ENCODE data around the gene CSNK1A1. TPM values are rescaled to one million over a fixed set of nuclear protein-coding genes. Genes with fewer than 3 reads are reported as not detected.

The CSNK1A1 gene
- total RNA-seq, 2 donors from 2014 or later: 222 to 262 TPM

DNA sequence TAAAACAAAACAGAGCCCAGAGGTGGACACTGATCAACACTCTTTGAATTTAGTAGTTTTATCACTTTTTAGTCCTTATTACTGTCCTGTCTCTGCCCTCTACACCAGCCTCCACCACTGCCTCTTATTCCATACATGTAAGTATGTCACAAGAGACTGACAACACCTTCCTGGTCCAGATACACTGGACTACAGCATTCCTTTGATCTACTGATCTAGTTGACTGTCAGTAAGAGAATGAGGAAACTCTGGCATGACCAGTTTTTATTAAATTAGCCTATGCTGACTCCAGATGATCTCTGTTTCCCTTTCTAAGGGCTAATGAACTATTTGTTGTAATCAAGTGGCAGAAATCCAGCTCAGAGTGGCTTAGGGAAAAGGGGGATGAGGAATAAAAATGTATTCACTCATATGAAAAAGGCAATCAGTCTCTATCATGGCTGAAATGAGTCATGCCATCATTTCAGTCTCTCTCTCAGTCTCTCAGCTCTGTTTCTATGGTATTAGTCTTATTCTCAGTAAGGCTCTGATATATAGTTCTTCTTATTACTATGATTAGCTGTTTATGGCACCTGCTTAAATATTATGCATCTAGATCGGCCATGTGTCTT is 35.6 kb upstream of the CSNK1A1 start:
- DNase-seq (ENCODE audit: low spot score): no peak
- Histone ChIP-seq H3K36me3 (no peaks in the 10 kb centered on the region), H3K27me3 (replicated peaks; ENCODE audit: insufficient read depth) (no peaks in the 10 kb centered on the region), H3K4me1 (ENCODE audit: control insufficient read depth in 1 of 2, low read depth in 2 of 2) (peaks cover 31 to 49% of the 10 kb centered on the region in 2 donors), H3K27ac (no peak overlapping the region), H3K4me3 (no peak overlapping the region), H3K9me3 (no peaks in the 10 kb centered on the region)
- no peak for TF ChIP-seq CTCF (IDR thresholded peaks at IDR 0.05)
- no peak for ATAC-seq (ENCODE audit: insufficient number of reproducible peaks, low FRiP score, low read depth)

DNA sequence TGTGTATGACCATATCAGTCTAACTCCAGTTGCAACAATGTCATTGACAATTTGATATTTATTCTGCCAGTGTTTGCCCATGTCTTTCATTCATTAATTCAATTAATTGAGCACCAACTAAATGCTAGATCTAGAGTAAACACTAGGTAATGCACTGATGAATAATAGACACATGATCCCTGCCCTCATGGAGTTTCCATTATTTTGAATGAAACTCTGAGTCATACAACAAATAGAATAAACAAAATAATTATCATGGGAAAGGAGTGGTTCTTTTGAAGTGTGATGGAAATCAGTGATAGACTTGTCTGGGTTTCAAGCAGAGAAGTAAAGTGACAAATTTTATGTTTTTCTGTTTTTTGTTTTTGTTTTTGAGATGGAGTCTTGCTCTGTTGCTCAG is 34.7 kb upstream of the CSNK1A1 start:
- Histone ChIP-seq H3K27me3 (replicated peaks; ENCODE audit: insufficient read depth) (no peaks in the 10 kb centered on the region), H3K36me3 (no peaks in the 10 kb centered on the region), H3K4me1 (ENCODE audit: control insufficient read depth in 1 of 2, low read depth in 2 of 2) (peaks cover 32 to 53% of the 10 kb centered on the region in 2 donors), H3K4me3 (no peak overlapping the region), H3K9me3 (no peaks in the 10 kb centered on the region), H3K27ac (no peak overlapping the region)
- ATAC-seq (ENCODE audit: insufficient number of reproducible peaks, low FRiP score, low read depth): no peak
- no peak for DNase-seq (ENCODE audit: low spot score)
- TF ChIP-seq CTCF (IDR thresholded peaks at IDR 0.05): no peak

DNA sequence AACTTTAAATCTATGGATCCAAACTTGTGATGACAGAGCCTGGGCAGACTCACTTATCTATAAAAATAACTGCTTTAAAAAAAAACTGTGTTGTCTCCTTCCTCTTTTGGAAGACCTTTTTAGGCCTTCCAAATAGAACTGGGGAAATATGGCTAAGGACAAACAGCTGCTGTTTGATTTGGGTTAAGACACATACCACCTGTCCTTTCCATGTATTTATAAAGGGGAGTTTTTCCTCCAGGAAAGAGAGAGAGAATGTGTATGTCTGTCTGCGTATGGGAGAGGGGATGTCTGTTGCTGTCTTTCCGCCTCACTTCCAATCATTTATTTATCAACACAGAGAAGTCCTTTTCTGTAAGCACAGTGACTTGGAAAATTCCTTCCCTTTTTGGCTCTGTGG is 32.9 kb upstream of the CSNK1A1 start:
- Histone ChIP-seq H3K36me3 (no peaks in the 10 kb centered on the region), H3K4me1 (ENCODE audit: control insufficient read depth in 1 of 2, low read depth in 2 of 2) (peaks cover 36 to 60% of the 10 kb centered on the region in 2 donors), H3K9me3 (no peaks in the 10 kb centered on the region), H3K27ac (no peak overlapping the region), H3K27me3 (replicated peaks; ENCODE audit: insufficient read depth) (no peaks in the 10 kb centered on the region), H3K4me3 (no peak overlapping the region)
- ATAC-seq (ENCODE audit: insufficient number of reproducible peaks, low FRiP score, low read depth): no peak
- no peak for TF ChIP-seq CTCF (IDR thresholded peaks at IDR 0.05)
- no peak for DNase-seq (ENCODE audit: low spot score)

DNA sequence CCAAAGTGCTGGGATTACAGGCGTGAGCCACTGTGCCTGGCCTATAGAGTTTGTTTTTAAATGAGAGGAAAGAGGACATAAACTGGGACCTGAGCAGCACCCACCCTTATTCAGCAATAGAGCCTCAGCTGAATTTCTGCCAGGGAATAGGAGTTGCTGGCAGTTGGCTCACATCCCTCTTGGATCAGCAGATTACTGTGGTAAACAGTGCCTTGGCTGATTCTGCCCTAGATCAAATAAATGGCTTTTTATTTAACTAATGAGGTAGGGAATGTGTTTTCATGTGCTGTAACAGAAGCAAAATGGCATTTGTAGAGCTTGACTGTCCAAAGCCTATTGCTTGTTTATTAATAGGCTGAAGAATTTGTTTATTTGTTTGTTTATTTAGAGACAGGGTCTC is 32.2 kb upstream of the CSNK1A1 start:
- Histone ChIP-seq H3K4me1 (ENCODE audit: control insufficient read depth in 1 of 2, low read depth in 2 of 2) (peaks cover 36 to 64% of the 10 kb centered on the region in 2 donors), H3K9me3 (no peaks in the 10 kb centered on the region), H3K4me3 (peak overlapping the region; percentile 13)

More for the DNA sequence above, 32.2 kb upstream of the CSNK1A1 start:
- Histone ChIP-seq H3K36me3 (no peaks in the 10 kb centered on the region), H3K27me3 (replicated peaks; ENCODE audit: insufficient read depth) (no peaks in the 10 kb centered on the region), H3K27ac (peak overlapping the region in 1 of 2 donors; percentile 18)
- ATAC-seq (ENCODE audit: insufficient number of reproducible peaks, low FRiP score, low read depth) (no peak), DNase-seq (ENCODE audit: low spot score) (no peak)
- TF ChIP-seq CTCF (IDR thresholded peaks at IDR 0.05): no peak
